ENCODE measurements around the gene PLEKHA1. TPM values are rescaled to one million over a fixed set of nuclear protein-coding genes. Genes with fewer than 3 reads are reported as not detected.

PLEKHA1 gene
- total and polyA plus RNA-seq, 2 donors (not counting 3 experiments of a cell fraction or from before 2014, with no cell fraction given), result 21.6 to 58.8 TPM

DNA sequence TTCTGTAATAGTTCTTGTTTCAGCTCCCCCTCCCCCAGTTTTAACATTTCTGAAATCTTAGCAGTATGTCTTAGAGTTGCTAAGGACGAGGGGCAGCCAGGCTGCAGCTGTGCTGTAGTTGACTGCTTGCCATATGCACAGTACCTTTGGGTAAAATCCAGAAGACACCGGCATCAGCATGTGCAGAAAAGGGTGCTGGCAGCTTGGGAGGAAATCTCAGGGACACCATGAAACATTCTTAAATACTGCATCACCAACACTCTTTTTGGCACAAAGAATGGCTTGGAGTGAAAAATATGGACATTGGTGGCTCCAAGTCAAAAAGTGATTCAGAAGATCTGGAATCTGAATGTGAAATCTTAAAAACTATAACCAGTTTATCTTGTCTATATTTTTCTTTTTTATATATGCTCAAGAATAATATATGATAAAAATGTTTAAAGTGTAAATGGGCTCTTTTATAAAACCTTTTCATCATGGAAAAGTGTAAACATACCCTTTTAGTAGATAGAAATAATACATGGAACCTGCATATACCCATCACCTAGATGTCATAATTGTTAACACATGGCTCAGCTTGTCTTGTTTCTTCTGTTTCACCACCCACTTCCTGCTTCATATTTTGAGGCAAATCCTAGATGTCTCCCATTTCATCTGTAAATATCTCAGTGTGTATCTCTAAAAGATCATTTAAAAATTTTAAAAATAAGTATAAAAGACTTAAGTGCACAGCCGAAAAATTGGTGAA, 45.5 kb downstream of the PLEKHA1 start:
- Histone ChIP-seq H3K4me3 (replicated peaks in 1 of 3; ENCODE audit: insufficient read depth in 1 of 3, low read depth in 1 of 3, low read length in 3 of 3) (no peak overlapping the region), H3K4me2 (ENCODE audit: insufficient read depth, low read length) (no peak overlapping the region), H2AFZ (ENCODE audit: low read depth, low read length) (no peak overlapping the region), H3K36me3 (ENCODE audit: control insufficient read depth in 2 of 2, extremely low read depth in 1 of 2, insufficient read depth in 2 of 2, low read length in 2 of 2) (peaks cover 7 to 23% of the 10 kb centered on the region in 2 experiments), H3K27ac (ENCODE audit: insufficient read depth, low read depth, low read length) (no peak overlapping the region), H3K9me1 (replicated peaks; ENCODE audit: control insufficient read depth, extremely low read depth, insufficient read depth, low read length) (no peaks in the 10 kb centered on the region), H3K4me1 (ENCODE audit: control insufficient read depth, extremely low read depth, insufficient read depth, low read length) (no peaks in the 10 kb centered on the region), H3K79me2 (ENCODE audit: control insufficient read depth, insufficient read depth, low read length) (no peaks in the 10 kb centered on the region), H3K9ac (replicated peaks; ENCODE audit: extremely low read depth, insufficient read depth, low read length) (no peak overlapping the region), H3K9me3 (replicated peaks; ENCODE audit: control insufficient read depth, insufficient read depth, low read length) (no peaks in the 10 kb centered on the region), H3K27me3 (ENCODE audit: control insufficient read depth in 2 of 2, insufficient read depth in 2 of 2, low read length in 2 of 2) (no peaks in the 10 kb centered on the region), H4K20me1 (replicated peaks; ENCODE audit: control insufficient read depth, extremely low read depth, insufficient read depth, low read length) (no peaks in the 10 kb centered on the region)
- dilution Hi-C loops (cut with MboI; ENCODE audit: extremely low pct_ligation_motif_present, low sequenced_read_pairs) (no loop called here), intact Hi-C loops (cut with micrococcal nuclease) (no loop called here)
- TF ChIP-seq POLR2A (IDR thresholded peaks at IDR 0.05; ENCODE audit: low read depth, low read length), result no peak
- TF ChIP-seq MYC (IDR thresholded peaks at IDR 0.05; ENCODE audit: low read depth, low read length), result no peak
- FAIRE-seq, result no peak
- CTCF ChIA-PET, result interaction anchor here (0.9 to 2.2 kb wide), 8 partner anchors 12 to 145 kb away, joined by 3 to 11 read pairs (median 4); no protein-coding TSS in a partner anchor
- DNase-seq (ENCODE audit: low read depth, low spot score), result no peak
- POLR2A ChIA-PET, result no interaction called here
- no TSS peak for BruUV-seq (replicated peaks)

DNA sequence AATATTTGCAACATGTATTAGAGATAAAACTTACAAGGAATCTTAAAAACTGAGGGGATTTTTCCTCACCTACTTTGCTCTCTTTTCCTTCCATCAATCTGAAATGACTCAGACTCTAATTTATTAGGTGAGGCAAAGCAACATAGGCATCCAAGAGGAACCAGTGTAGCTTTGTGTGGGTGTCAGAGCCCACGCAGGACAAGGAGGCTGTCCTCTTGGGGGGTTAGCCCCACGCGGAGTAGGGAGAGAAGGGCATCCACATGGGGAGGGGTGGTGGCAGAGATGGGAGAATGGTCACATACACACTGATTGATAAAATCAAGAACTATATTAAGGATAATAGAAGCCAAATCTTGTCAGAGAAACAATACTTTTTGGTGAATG, 46.1 kb downstream of the PLEKHA1 start:
- no peak overlapping the region for H3K4me2 ChIP-seq (ENCODE audit: insufficient read depth, low read length)
- ChIA-PET CTCF (no interaction called here), POLR2A (no interaction called here)
- intact Hi-C loops (cut with micrococcal nuclease) (no loop called here), dilution Hi-C loops (cut with MboI; ENCODE audit: extremely low pct_ligation_motif_present, low sequenced_read_pairs) (no loop called here)
- no peak overlapping the region for H3K4me3 ChIP-seq (replicated peaks in 1 of 3; ENCODE audit: insufficient read depth in 1 of 3, low read depth in 1 of 3, low read length in 3 of 3)
- DNase-seq (ENCODE audit: low read depth, low spot score), result no peak
- H3K9me1 ChIP-seq (replicated peaks; ENCODE audit: control insufficient read depth, extremely low read depth, insufficient read depth, low read length), result no peaks in the 10 kb centered on the region
- BruUV-seq (replicated peaks), result no TSS peak
- no peak overlapping the region for H3K27ac ChIP-seq (ENCODE audit: insufficient read depth, low read depth, low read length)
- H3K9ac ChIP-seq (replicated peaks; ENCODE audit: extremely low read depth, insufficient read depth, low read length), result no peak overlapping the region
- TF ChIP-seq EZH2 (IDR thresholded peaks at IDR 0.05; ENCODE audit: borderline replicate concordance, low read depth, low read length, severe bottlenecking) (no peak), JUN (IDR thresholded peaks at IDR 0.05; ENCODE audit: borderline replicate concordance, insufficient read depth, insufficient read length, low read depth) (no peak)
- TF ChIP-seq, protein P1, sequence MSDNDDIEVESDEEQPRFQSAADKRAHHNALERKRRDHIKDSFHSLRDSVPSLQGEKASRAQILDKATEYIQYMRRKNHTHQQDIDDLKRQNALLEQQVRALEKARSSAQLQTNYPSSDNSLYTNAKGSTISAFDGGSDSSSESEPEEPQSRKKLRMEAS (IDR thresholded peaks at IDR 0.05; ENCODE audit: insufficient read depth, insufficient read length), result no peak
- TF ChIP-seq, protein P2, sequence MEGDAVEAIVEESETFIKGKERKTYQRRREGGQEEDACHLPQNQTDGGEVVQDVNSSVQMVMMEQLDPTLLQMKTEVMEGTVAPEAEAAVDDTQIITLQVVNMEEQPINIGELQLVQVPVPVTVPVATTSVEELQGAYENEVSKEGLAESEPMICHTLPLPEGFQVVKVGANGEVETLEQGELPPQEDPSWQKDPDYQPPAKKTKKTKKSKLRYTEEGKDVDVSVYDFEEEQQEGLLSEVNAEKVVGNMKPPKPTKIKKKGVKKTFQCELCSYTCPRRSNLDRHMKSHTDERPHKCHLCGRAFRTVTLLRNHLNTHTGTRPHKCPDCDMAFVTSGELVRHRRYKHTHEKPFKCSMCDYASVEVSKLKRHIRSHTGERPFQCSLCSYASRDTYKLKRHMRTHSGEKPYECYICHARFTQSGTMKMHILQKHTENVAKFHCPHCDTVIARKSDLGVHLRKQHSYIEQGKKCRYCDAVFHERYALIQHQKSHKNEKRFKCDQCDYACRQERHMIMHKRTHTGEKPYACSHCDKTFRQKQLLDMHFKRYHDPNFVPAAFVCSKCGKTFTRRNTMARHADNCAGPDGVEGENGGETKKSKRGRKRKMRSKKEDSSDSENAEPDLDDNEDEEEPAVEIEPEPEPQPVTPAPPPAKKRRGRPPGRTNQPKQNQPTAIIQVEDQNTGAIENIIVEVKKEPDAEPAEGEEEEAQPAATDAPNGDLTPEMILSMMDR (IDR thresholded peaks at IDR 0.05; ENCODE audit: extremely low read depth in 1 of 2, insufficient read depth in 1 of 2, low read depth in 1 of 2, low read length in 2 of 2), result no peak
- peaks cover 7 to 22% of the 10 kb centered on the region in 2 experiments for H3K36me3 ChIP-seq (ENCODE audit: control insufficient read depth in 2 of 2, extremely low read depth in 1 of 2, insufficient read depth in 2 of 2, low read length in 2 of 2)
- H3K27me3 ChIP-seq (ENCODE audit: control insufficient read depth in 2 of 2, insufficient read depth in 2 of 2, low read length in 2 of 2), result no peaks in the 10 kb centered on the region
- H3K4me1 ChIP-seq (ENCODE audit: control insufficient read depth, extremely low read depth, insufficient read depth, low read length), result no peaks in the 10 kb centered on the region
- FAIRE-seq, result no peak
- H3K79me2 ChIP-seq (ENCODE audit: control insufficient read depth, insufficient read depth, low read length), result no peaks in the 10 kb centered on the region
- no peaks in the 10 kb centered on the region for H4K20me1 ChIP-seq (replicated peaks; ENCODE audit: control insufficient read depth, extremely low read depth, insufficient read depth, low read length)
- H2AFZ ChIP-seq (ENCODE audit: low read depth, low read length), result no peak overlapping the region
- no peaks in the 10 kb centered on the region for H3K9me3 ChIP-seq (replicated peaks; ENCODE audit: control insufficient read depth, insufficient read depth, low read length)
